ENCODE results near the gene COX15. TPM values are rescaled to one million over a fixed set of nuclear protein-coding genes. Genes with fewer than 3 reads are reported as not detected.

COX15 gene
- total RNA-seq, 1 experiment from 2014 or later: 34.2 TPM

GRCh38 chr10:99775850-99776249 is 43.9 kb upstream of the COX15 start:
- no peak overlapping the region for H2BK5ac ChIP-seq (ENCODE audit: insufficient read length, low read length)
- H3K4ac ChIP-seq (ENCODE audit: low read depth, low read length): no peak overlapping the region
- H4K8ac ChIP-seq (replicated peaks; ENCODE audit: insufficient read length, low read depth, low read length): no peak overlapping the region
- H2BK120ac ChIP-seq (ENCODE audit: low read depth, low read length, poor library complexity, severe bottlenecking): no peak overlapping the region
- no peaks in the 10 kb centered on the region for H3K36me3 Mint-ChIP-seq (ENCODE audit: insufficient read depth in 1 of 3, low read depth in 3 of 3)
- H2BK15ac ChIP-seq (ENCODE audit: low read depth, low read length): no peak overlapping the region
- no peak overlapping the region for H2AFZ ChIP-seq (ENCODE audit: low read length)
- 0 out of 2 replicates have a peak, but pooled peaks cover 3% of the 10 kb centered on the region for H3K4me1 ChIP-seq (ENCODE audit: insufficient read depth, low read length)
- no peak overlapping the region for H2BK20ac ChIP-seq (ENCODE audit: low read depth, low read length, poor library complexity, severe bottlenecking)
- no peak overlapping the region for H3K4me3 Mint-ChIP-seq
- H3K56ac ChIP-seq (ENCODE audit: insufficient read length, low read depth, low read length): no peak overlapping the region
- no peak for TF ChIP-seq CTCF (conservative IDR thresholded peaks at IDR 0.05)
- H3K9me3 Mint-ChIP-seq: no peaks in the 10 kb centered on the region; a peak in 1 of 5 replicates
- no peak overlapping the region for H2BK12ac ChIP-seq (ENCODE audit: insufficient read length, low read depth, low read length)
- no peak overlapping the region for H3K23ac ChIP-seq (ENCODE audit: insufficient read length, low read depth, low read length)
- no peak overlapping the region for H3K4me2 ChIP-seq (ENCODE audit: insufficient read depth, insufficient read length, low read length)
- no peak for DNase-seq
- H3K79me2 ChIP-seq (ENCODE audit: insufficient read depth, low read length): no peaks in the 10 kb centered on the region
- H3K9me3 ChIP-seq (ENCODE audit: control insufficient read depth, low read depth, low read length): no peaks in the 10 kb centered on the region
- peaks cover 12 to 14% of the 10 kb centered on the region in 2 experiments for H3K4me1 Mint-ChIP-seq
- no peak overlapping the region for H3T11ph ChIP-seq (ENCODE audit: low read length)
- H3K27me3 ChIP-seq (ENCODE audit: insufficient read depth, low read length): no peaks in the 10 kb centered on the region
- no peak overlapping the region for H3K18ac ChIP-seq (ENCODE audit: insufficient read length, low read depth, low read length)
- no peaks in the 10 kb centered on the region for H3K27me3 Mint-ChIP-seq (ENCODE audit: low read depth)
- no peak overlapping the region for H4K91ac ChIP-seq (ENCODE audit: insufficient read length, low read depth, low read length)
- H3K23me2 ChIP-seq (ENCODE audit: insufficient read length, low read depth, low read length, poor library complexity, severe bottlenecking): no peaks in the 10 kb centered on the region
- no peak overlapping the region for H3K9ac ChIP-seq (ENCODE audit: extremely low read depth, insufficient read length, low read length)
- H3K27ac ChIP-seq (ENCODE audit: insufficient read length, low read depth, low read length): no peak overlapping the region
- H3K14ac ChIP-seq (ENCODE audit: insufficient read depth, low read length): no peak overlapping the region
- no peak overlapping the region for H4K5ac ChIP-seq (ENCODE audit: insufficient read length, low read depth, low read length)
- no peak overlapping the region for H3K27ac Mint-ChIP-seq
- H3K79me1 ChIP-seq (ENCODE audit: insufficient read depth, low read depth, low read length, poor library complexity, severe bottlenecking): no peaks in the 10 kb centered on the region
- no peak overlapping the region for H2AK5ac ChIP-seq (ENCODE audit: insufficient read length, low read length)
- no peaks in the 10 kb centered on the region for H4K20me1 ChIP-seq (ENCODE audit: control insufficient read depth, insufficient read depth, insufficient read length)
